ENCODE measurements around the gene HDAC8.

HDAC8 gene

DNA sequence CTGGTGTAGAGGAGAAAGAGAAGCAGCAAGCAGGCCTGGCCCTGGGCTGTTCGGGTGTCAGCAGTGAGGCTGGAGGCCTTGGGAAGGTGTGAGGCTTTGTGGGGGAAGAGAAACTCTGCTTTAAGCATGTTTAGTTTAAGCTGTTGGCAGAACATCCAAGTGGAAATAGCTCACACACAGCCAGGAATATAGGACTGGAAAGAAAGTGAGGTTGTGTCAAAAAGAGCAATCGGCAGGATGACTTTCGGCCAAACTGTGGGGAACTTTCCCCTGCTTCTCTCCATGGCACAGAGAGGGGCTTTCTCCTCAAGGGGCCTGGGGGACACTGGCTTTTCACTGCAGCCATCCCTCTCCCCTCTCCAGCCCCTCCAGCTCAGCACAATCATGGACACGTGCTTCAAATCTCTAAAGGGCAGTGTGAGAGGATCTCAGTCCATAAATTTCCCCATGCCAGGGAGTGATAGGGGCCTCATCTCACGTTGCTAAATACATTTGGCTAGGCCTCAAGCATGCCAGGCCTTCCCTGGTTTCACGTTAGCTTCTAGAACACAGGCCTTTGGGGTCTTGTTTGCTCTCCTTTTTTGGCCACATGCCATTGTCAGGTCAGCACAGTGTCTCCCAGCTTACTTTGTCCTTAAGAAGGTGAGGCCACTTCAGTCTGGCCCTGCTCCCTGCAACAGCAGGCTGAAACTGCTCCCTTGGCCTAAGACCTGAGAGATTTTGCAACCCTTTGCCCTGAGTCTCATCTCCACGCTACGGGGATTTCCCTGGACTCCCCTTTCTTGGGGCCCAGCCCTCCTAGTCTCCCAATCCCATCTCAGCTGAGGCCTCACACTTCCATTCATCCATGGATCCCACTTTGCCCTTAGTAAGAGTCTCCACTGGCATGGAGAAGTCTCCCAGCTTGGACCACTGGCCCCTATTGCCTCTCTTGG, 258.7 kb downstream of the HDAC8 start:
- DNase-seq: no peak

DNA sequence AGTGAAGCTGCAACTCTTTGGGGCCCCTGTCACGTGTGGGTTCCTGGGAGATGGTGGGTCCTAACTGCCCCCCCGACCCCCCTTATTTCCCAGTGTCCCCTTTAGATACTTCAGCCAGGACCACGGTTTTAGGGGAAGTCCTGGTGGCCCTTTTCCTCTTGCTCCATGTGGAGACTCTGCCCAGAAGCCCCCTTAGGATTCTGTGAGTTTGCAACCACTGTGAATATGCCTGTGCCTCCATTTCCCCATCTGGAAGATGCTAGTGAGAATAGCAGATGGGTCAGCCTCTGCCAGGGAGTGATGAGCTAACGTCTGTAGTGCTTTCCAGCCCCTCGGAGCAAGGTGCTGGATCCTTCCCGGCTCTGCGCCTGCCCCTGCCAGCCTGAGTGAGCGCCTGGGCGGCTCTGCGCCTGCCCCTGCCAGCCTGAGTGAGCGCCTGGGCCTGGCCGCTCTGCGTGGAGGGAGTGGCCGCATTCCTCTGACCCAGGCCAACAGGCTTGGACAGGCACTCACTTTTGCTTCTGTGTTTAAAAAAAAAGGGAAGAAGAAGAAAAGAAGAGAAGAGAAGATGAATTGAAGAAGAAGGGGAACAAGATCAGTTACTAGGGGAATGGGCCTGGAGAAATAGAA, 260.2 kb downstream of the HDAC8 start:
- no peak for DNase-seq

DNA sequence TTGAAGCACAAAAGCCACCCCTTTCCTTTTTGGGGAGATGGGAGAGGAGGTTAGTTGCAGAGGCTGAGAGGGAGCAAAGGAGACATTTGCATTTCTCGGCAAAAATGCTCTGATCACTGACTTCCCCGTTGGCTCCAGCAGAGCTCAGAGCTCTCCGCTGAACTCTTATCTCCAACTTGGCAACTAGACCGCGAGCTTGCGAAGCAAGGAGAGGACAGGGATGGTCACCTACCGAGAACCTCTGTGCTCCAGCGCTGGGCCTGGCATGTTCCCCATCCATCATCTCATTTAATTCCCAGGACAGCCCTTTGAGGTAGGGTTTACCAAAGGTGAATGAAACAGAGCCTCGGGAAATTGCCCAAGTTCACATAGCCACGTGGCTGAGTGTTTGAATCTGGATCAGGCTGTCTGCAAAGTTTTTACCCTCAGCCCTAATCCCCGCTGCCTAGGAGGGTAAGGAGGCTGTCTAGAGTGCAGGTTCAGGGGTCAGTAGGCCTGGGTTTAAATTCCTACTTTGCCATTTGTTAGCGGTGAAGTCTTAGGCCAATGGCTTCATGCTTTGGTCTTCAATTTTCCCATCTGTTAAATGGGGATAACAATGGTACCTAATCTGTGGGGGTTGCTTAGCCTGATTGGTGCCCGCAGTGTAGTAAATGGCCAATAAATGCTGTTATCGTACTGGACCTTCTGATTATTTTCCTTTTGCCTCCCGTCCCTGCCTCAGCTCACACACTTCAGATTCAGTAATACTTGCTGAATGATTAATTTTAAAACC, 263.2 kb downstream of the HDAC8 start:
- no peak for DNase-seq

DNA sequence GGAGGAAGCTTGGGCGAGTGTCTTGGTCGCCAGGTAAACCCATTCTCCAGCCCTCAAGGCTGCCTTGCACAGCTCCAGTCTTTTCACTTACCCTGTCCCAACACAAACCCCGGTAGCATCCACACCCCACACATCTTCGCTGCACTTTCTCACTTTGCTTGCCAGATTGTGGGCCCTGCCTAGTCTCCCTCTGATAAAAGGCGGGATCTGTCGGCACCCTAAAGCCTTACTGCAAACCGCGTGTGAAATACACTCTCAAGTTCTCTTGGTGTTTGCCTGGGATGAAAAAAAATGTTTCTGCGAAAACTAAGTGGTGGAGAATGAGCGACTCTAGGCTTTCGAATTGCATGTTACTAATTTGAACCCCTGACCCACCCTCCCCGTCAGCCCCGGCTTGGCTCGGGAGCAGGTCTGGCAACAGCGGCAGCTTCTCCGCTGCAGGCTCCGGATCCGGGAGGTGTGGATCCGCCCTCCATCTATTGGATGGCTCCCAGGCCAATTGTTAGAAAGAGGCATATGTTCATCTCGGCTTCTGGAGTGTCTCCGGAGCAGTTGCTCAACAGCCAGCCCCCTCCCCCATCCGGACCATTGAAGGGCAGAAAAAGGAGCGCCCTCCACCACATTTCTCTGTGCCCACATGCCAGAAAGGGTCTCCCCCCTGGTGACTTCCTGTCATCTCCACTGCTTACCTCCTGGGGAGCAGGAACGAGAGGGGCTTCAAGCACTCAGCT, 263.9 kb downstream of the HDAC8 start:
- peak; percentile 16 for DNase-seq

DNA sequence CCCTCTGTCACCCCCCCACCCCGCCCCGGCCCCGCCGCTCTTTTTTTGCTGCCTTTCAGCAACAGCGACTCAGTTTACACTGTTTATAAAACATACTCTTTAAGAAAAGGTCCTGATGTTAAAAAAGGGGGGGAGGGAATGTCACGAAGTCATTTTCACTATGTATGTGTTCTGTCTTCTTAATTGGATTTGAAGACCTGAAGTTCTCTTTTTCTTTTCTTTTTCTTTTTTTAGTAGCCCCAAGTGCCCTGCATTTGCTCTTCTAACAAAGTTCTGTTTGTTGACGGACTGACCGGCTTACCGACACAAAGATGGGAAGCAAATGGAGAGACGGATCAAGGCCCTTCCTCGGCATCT, 264.5 kb downstream of the HDAC8 start:
- no peak for DNase-seq

DNA sequence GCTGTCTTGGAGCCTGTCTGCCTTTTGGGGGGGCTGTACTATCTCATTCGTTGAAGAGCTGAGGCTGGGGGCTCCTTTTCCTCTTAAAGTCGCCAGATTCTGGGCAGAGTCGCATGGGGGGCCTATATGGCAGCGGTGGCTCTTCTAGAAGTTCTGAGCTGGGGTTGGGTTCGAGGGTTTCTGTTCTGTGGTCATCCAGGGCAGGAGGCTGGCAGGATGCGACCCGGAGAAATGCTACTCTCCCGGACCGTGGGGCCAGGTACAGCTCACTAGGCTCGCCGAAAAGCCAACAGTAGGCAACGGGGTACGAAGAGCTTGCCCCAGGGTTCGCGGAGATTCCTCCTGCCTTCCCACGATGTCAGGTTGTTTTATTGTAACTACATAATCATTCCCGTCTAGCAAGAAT, 265.0 kb downstream of the HDAC8 start:
- DNase-seq: no peak

GRCh38 chrX:72306851-72307645, 265.6 kb downstream of the HDAC8 start:
- DNase-seq: peak; percentile 36

DNA sequence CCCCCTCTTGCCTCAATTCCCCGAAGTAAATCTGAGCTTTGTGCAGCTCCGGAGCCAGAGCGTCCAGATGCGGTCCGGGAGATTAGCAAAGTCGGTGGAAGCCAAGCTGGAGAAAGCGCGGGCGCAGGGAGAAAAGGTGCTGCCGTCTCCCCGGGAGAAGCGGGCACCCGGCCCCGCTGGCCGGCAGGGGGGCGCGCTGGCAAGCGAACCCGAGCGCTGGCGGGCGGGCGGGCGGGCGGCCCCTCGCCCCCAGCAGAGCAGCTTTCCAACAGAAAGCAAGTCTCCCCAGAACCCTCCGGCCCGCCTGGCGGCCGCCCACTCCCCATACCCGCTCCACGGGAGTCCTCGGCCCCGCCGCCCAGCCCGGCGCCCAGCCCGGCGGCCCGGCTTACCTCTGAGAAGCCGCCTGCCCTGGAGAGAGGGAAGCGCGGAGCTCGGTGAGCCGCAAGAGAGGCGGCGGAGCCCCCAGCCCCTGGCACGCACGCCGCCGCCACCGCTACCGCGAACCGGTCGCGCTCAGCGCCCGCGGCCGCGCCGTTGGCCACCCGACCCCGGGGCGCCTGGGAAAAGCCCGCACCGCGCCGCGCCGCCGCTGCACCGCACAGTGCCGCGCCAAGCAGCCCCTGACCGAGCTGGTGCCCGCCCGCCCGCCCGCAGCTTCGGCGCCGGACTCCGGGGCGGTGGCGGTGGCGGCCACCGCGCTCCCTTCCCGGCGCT, 266.4 kb downstream of the HDAC8 start:
- no peak for DNase-seq

- peak; percentile 12 for DNase-seq
Observed at GRCh38 chrX:72305286-72306084, 267.2 kb downstream of the HDAC8 start, which contains the start of gene CITED1. Gene CITED1 (minus strand): TSS chrX:72305914. CDS start chrX:72302869, 3,045 bp downstream.

- no peak for DNase-seq
Observed at GRCh38 chrX:72304877-72305276, 267.8 kb downstream of the HDAC8 start.

DNA sequence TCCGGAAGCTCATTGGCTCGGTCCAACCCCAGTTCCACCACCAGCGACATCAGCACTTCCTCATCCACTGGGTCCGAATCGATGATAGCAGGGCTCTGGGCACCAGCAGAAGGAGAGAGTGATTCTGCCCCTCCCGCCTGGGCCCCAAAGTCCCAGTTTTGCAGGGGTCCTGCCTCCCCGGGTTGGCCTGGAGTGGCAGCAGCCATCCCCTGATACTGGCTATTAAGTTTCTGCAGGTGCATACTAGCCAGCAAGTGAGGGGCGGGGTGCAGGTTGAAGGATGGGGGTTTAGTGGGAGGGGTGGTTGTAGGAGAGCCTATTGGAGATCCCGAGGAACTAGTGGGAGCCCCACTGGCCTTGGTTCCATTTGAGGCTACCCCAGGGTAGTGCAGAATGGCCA, 270.9 kb downstream of the HDAC8 start:
- DNase-seq: no peak

DNA sequence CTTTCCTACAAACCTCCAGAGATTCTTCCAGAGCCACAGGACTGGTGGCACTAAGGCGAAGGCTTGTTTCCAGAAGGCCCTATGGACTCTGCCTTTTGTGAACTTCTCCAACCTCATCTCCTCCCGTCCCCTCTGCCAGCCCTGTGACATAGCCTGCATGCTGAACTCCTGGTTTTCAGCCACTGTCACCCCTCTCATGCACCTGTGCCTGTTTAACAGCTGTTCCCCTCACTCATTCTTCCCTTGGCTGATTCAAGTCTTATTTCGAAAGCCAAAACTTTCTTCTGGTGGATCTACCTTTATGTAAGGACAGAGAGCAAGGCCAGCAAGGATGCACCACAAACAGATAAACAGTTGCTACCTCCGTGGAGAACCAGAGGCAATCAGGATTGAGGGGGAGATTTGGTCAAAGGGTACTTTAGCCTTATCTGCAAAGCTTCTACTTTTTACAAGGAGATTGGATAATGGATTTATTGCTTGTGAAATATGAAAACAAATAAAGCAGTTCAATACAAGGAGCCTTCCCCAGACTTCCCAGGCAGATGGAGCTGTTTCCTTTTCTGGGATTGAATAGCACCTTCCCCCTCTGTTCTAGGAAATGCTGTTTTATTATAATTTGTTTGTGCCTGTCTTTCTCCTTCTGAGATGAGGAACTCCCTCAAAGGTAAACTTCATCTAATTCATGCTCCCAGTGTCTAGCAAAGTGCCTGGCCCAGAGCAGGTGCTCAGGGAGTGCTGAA, 272.6 kb downstream of the HDAC8 start:
- DNase-seq: no peak

- no peak for DNase-seq
Observed at GRCh38 chrX:72297953-72298730, 274.5 kb downstream of the HDAC8 start.

GRCh38 chrX:72296991-72297390, 275.7 kb downstream of the HDAC8 start:
- DNase-seq: no peak

DNA sequence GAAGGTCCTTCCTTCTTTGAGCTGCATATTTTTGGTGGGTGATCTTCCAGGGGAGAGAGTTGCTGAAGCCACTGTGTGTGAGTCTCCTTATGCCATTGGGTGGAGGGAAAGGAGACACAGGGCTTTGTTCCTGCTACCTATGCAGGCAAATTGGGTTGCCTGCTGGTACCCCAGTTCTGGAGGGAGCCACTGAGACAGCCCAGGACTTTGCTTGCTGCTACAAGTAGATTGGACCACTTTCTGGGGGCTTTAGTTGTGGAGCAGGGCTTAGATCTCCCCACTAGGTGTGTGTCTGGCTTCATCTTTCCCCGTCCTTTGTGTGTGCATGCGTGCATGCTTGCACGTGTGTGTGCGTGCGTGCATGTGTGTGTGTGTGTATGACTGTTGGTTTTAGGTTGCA, 276.9 kb downstream of the HDAC8 start:
- no peak for DNase-seq

DNA sequence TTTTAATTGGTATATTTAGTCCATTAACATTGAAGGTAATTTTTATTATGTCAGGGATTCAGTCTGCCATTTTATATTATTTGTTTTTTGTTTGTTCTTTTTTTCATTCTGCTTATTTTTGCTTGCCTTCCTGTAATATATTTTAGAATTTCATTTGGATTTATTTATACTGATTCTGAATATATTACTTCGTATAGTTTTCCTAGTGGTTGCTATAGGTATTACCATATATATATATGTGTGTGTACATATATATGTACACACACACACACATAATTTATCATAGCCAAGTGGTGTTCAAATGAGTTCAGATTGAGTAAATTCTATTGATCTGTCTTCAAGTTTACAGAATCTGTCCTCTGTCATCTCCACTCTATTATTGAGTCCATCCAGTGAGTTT, 278.1 kb downstream of the HDAC8 start:
- no peak for DNase-seq

DNA sequence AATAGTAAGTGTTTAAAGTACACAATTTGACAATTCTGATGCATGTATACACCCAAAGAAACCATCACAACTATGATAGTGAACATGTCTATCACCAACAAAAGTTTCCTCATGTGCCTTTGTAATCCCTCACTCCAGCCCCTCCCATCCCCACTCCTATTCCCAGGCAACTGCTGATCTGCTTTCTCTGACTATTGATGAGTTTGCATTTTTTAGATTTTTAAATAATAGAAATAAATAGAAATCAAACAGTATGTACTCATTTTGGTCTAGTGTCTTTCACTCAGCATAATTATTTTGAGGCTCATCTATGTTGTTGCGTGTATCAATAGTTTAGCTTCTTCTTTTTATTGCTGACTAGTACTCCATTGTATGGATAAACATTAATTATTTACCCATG, 290.3 kb downstream of the HDAC8 start:
- no peak for DNase-seq

DNA sequence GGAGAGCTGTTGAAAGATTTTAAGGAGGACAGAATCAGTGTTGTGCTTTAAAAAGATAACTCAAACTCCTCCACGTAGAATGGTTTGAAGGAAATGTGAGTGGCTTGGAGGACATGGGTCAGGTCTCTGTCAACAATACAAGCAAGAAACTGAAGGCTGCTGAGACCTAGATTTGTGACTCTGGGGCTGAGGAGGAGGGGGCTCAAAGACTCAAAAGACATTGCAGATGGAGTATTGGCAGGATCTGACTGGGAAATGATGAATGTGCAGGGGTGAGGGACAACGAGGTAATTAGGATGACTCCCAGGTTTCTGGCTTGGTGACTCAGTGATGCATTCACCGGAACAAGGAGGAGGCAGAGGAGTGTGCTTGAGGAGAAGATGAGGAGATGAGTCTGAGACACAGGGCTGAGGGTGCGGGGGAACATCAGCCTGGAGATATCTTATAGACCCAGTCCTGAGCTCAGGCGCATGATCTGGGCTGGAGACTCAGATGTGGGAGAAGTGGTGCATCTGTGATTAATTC, 292.3 kb downstream of the HDAC8 start:
- DNase-seq: no peak
